ENCODE data around the gene SAMD5. TPM values are rescaled to one million over a fixed set of nuclear protein-coding genes. Genes with fewer than 3 reads are reported as not detected.

SAMD5 gene
- total and polyA plus RNA-seq, 2 of the 8 experiments (the other 6 are each of a cell fraction or from before 2014, with no cell fraction given), result 0.02 to 0.04 TPM

GRCh38 chr6:147527197-147527596 lies 18.7 kb downstream of the SAMD5 start (continued):
- no peak for TF ChIP-seq NRF1 (IDR thresholded peaks at IDR 0.05; ENCODE audit: low read depth, low read length)
- TF ChIP-seq POU5F1 (IDR thresholded peaks at IDR 0.05; ENCODE audit: low read depth, low read length), result no peak
- TF ChIP-seq POLR2A (IDR thresholded peaks at IDR 0.05; ENCODE audit: control extremely low read depth in 1 of 2, low read depth in 2 of 2, low read length in 2 of 2), result no peak
- no peak for TF ChIP-seq SP4 (IDR thresholded peaks at IDR 0.05; ENCODE audit: low read length)

Data from H1 (cell line).